GM19023 (cell line): ENCODE results near the gene SEC11A.
"Not testable (repeated sequence)": the region's sequence is repeated elsewhere in the genome, so short reads cannot be mapped to it uniquely, and the experiment has no call there.

Experiments
- ATAC-seq: cut with Tn5 transposase; IDR thresholded peaks from one replicate; pipeline ENCODE4 v1.9.1; 2021; ENCODE audit warnings: mild to moderate bottlenecking, moderate library complexity; ENCODE audit not compliant: unreplicated experiment

SEC11A gene

DNA sequence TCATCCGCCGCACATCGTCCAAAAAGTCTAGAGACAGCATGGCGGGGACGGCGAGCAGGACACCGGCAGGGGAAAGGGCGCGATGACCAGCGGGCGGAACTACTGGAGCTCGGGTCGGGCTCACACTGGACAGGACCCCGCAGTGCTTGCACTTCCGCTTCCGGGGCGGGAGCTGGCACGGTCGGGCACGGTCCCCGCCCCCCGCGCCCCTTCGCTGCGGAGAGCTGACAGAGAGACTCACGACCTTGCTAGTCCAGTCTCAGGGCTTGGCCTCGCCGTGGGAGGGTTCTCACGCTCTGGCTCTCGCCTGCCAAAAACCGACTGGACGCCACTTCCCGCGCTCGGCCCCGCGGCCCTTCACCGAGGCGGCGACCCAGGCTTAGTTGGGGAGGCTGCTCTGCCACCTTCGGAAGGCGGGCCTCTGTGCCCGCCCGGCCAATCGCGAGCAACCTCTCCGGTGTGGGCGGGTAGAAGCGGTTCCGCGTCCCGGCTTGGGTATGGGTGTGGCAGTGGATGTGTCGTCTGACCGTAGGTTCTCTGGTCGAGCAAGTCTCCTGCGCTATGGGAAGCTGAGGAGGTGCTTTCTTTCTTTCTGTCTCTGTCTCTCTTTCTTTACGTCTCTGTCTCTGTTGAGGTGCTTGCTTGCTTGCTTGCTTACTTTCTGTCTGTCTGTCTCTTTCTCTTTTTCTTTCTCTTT lies at the start of gene SEC11A:
Gene SEC11A (minus strand): TSS at position 104 of the 697 bp plus-strand sequence. CDS start 64 bp downstream, at position 40.
- ATAC-seq: peak; percentile 95

DNA sequence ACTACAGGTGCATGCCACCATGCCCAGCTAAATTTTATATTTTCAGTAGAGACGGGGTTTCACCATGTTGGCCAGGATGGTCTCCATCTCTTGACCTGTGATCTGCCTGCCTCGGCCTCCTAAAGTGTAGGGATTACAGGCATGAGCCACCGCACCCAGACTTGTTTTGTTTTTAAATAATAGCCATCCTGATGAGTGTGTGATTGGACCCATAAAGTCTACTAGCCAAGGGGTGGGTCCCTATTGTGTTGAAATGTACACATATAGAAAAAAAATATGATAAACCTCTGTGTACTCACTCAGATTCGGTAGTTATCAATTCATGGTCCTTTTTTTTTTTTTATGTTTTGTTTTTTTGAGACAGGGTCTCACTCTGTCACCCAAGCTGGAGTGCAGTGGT lies 49.7 kb upstream of the SEC11A start:
- ATAC-seq: no peak

- no peak for ATAC-seq
These were observed 49.0 kb upstream of the SEC11A start for GRCh38 chr15:84764989-84765388.

- ATAC-seq: no peak
These were observed 48.6 kb upstream of the SEC11A start for GRCh38 chr15:84764585-84764984.

DNA sequence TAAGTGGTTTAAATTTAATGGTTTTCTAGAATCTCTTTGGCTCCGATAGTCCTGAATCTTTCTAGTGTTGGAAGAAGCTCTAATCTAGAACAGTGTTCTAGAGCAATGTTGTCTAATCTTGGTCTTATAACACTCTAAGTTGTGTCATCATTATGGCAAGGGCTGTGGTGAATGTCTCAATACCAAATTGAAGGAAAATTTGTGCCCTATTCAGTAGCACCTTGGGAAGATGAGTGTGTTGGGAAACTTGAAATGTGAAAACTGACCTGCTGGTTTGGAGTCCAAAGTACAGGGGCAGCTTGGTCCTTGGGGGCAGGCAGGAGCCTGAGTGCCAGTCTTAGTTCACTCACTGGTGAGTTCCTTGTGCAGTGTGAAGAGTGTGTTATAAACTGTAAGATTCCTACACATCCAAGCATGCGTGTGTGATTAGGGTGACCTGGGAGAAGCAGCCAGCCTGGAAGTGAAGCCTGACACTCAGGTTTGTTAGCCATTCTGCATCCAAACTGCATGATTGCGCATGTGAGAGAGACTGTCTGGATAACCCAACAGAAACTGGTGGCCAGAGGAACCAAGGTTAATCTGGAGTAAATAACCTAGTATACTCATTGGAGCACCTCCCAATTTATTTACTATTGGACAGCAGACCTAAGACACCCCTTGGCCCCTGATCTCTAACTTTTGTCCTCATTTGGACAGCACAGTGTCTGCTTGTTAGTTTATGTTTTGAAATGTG lies 47.1 kb upstream of the SEC11A start:
- no peak for ATAC-seq

- peak; percentile 46 for ATAC-seq
These were observed 45.7 kb upstream of the SEC11A start for GRCh38 chr15:84761607-84762131.

- ATAC-seq: no peak
These were observed 44.3 kb upstream of the SEC11A start for GRCh38 chr15:84760219-84760618.

DNA sequence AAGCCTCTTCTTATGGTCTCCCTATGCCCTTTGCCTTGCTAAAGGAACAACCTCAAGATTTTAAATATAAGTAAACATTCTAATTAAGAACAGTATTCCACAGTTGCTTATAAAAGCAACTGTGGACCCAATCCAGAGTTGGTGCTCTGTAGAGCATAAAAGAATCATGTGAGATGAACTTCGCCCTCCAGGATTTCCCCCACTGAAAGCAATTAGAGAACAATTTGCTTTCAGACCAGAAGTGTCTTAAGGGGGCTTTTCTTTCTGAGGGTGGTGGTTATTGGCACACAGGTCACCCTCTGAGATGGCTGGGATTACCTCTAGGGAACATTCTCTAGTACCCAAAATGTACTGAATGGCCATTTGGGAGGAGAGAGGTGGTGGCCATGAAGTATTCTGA lies 43.1 kb upstream of the SEC11A start:
- ATAC-seq: no peak

GRCh38 chr15:84755736-84756527 lies 40.0 kb upstream of the SEC11A start:
- no peak for ATAC-seq

- ATAC-seq: not testable (repeated sequence)
These were observed 39.0 kb upstream of the SEC11A start for GRCh38 chr15:84754889-84755288.

DNA sequence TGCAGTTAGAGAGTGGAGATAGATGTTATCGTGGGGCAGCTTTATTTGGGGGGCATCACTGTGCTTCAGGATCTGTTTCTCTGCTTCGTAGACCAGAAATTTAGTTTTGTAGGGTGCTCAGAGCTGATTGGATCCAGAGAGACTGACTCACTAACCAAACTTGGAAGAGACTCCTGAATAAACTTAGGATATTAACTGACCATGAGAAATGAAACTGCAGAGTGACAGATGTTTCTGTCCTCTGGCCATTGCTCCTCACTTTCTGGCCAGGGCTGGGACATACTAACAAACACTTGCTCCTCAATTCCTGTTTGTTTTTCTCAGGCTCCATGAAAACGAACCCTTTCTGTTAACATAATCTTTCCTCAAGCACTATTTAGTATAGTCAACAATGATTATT lies 36.8 kb upstream of the SEC11A start:
- ATAC-seq: no peak

GRCh38 chr15:84752195-84752594 lies 36.3 kb upstream of the SEC11A start:
- no peak for ATAC-seq

GRCh38 chr15:84751721-84752120 lies 35.8 kb upstream of the SEC11A start:
- not testable (repeated sequence) for ATAC-seq

DNA sequence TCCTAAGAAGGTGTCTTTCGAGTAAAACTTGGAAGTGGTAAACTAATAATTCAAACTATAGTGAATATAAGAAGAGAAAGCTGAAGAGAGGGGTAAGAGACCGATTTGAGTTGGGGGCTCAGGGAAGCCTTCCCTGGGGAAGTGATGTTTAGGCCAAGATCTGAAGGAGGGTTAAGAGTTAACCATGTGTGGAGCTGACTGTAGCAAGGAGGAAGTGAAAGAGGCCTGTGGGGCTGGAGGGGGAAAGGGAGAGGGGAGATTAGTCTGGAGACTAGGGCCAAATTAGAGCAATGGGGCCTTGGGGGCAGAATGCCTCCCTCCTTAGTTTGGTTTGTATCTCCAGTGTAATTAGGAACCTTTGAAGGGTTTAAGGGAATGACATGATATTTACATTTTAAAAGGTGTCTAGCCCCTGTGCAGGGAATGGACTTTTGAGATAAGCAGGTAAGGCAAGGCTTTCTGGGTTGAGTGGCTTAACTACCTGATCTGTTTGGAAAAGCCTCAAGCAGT lies 34.7 kb upstream of the SEC11A start:
- ATAC-seq: no peak

DNA sequence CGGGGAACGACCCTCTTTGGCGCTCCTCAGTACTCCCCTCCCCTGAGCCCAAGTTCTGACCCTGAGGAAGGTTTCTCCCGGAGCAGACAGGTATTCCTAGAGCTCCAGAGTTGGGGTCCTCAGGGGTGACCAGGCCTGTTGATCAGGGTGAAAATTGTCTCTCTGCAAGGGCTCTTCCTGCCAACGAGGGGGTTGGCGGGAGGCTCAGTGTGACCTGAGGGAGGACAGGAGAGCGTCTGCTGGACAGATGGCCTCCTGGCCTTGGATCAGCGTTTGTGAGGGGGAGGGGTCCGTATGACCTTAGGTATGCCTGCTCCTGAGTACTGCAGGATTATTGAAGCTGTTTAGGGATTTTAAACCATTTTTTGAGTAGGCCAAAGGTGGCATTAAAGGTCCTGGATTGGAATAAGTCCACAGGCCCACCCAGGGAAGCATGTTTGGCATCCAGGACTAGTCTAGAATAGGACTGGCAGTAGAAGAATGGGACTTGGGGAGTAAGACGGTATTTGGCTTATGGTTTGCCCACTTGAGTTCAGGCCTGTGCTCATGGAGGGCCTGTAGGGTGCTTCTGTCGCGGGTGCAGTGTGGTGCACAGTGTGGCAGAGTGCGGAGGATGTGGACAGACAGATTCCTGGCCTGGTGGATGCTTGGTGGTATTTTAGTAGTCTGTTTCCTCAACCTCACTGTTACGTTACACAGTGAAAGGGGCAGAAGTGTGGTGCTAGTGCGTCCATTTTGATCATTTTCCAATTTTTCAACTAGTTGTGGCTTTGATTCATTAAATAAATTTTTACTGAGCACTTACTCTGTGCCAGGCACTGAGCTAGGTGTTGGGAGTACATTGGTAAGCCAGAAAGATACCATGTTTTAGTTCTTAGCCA lies 33.4 kb upstream of the SEC11A start:
- no peak for ATAC-seq

GRCh38 chr15:84748274-84749110 lies 32.6 kb upstream of the SEC11A start, which contains the start of gene ZNF592:
TSS of gene ZNF592 (plus strand) at chr15:84748592. CDS start at chr15:84782676, 34,084 bp downstream.
- ATAC-seq: peak; percentile 62

DNA sequence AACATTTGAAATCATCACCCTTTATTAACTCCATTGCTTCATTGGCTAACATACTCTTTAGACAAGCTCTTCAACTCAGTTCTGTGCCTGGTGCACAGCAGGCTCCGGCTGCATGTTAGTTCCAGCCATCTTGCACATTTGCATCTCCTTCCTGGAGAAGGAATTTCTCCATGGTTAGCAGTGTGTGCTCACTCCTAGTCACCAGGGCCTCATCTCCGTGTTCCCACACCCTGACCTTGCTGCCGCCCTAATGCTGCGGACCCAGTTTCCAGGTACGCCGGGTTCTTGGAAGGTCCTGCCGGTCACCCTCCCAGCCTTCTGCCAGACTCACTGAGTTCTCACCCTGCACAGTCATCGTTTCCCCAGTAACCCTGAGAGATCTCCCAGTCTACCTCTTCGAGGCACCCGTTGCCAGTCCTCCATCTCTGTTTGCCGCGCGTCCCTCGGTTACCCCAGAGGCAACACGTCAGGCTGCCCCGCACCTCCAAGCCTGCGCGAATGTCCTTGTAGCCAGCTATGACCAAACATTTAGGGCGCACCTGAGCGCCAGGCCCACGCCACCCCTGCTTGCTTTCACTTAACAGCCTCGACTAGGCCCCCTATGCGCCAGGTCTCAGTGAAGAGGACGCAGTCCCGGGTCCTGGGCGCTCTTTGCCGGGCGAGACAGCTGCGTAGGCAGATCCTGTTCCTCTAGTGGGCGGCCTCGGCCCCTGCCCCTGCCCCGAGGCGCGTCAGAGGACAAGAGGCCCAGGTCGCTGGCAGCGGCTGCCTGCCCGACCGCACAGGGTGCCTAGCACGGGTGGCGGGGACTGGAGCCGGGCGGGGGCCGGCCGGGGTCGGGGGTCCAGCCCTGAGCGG lies 31.7 kb upstream of the SEC11A start:
- ATAC-seq: peak; percentile 46

DNA sequence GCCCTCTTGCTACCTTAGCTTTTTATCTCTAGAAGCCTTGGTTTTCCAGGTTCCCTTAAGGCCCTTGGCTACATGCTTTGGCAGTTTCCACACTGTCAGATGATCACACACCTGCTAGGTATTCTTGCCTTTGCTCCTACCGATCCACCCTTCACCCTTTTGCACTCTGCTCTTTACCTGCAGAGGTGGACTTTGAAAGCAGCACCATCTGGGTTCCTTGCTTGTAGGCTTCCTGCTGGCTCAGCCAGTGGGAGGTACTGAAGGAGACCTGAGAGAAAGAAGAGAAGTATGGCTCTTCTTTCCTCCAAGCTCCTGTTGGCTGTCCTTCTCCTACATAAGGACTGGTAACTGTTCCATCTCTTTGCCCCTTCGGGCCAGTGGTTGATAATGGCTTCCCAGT lies 25.2 kb upstream of the SEC11A start:
- ATAC-seq: no peak
